ENCODE measurements around the gene UPF1.

The UPF1 gene

DNA sequence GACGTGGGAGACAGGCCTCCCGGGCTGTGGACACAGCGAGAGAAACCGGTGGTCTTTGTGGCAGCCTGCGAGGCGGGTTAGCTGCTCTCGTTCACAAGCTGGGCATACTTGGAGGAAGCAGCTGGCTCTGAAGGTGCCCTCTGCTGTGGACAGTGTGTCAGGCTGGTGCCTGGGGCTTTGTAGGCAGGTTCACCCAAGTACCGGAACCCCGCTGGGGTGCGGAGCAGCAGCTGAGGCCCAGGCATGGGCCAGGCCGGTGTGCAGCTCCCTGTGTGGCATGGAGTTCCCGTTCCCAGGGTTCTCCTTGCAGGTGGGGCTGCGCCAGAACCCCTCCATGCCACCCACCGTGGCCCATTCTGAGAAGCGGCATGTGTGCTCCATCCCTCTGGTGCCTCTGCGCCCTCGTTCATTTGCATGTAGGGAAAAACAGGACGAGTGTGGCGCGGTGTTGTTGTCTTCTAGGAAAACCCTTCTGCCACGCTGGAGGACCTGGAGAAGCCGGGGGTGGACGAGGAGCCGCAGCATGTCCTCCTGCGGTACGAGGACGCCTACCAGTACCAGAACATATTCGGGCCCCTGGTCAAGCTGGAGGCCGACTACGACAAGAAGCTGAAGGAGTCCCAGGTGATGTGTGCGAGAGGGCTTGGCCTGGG is 20.0 kb downstream of the UPF1 start:
- Histone ChIP-seq H3K4me3 (ENCODE audit: low read depth, low read length) (no peak overlapping the region), H3K9me3 (no peaks in the 10 kb centered on the region), H3K4me1 (peaks cover 39% of the 10 kb centered on the region), H3K27me3 (no peaks in the 10 kb centered on the region), H3K36me3 (peaks cover 82% of the 10 kb centered on the region)
- DNase-seq: no peak
- TF ChIP-seq, protein P1, sequence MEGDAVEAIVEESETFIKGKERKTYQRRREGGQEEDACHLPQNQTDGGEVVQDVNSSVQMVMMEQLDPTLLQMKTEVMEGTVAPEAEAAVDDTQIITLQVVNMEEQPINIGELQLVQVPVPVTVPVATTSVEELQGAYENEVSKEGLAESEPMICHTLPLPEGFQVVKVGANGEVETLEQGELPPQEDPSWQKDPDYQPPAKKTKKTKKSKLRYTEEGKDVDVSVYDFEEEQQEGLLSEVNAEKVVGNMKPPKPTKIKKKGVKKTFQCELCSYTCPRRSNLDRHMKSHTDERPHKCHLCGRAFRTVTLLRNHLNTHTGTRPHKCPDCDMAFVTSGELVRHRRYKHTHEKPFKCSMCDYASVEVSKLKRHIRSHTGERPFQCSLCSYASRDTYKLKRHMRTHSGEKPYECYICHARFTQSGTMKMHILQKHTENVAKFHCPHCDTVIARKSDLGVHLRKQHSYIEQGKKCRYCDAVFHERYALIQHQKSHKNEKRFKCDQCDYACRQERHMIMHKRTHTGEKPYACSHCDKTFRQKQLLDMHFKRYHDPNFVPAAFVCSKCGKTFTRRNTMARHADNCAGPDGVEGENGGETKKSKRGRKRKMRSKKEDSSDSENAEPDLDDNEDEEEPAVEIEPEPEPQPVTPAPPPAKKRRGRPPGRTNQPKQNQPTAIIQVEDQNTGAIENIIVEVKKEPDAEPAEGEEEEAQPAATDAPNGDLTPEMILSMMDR (IDR thresholded peaks at IDR 0.05; ENCODE audit: low read depth, low read length): no peak

DNA sequence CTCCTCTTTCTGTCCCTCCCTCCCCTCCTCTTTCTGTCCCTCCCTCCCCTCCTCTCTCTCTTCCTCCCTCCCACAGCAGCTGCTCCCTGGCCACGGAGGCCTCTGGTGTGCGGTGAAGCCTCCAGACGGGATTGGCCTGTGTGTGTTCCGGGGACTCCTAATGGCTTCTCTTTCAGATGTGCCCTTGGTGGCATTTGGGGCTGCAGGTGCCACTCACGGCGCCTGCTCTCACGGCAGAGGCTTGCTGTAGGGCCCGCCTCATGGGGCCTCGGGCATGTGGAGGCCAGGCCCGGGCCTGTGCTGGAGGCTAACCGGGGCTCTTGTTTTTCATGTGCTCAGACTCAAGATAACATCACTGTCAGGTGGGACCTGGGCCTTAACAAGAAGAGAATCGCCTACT is 20.9 kb downstream of the UPF1 start:
- H3K4me1 ChIP-seq: peaks cover 31% of the 10 kb centered on the region
- no peaks in the 10 kb centered on the region for H3K9me3 ChIP-seq
- TF ChIP-seq, protein P1 (IDR thresholded peaks at IDR 0.05; ENCODE audit: low read depth, low read length): no peak
- H3K4me3 ChIP-seq (ENCODE audit: low read depth, low read length): no peak overlapping the region
- H3K27me3 ChIP-seq: no peaks in the 10 kb centered on the region
- H3K36me3 ChIP-seq: peaks cover 89% of the 10 kb centered on the region
- no peak for DNase-seq

DNA sequence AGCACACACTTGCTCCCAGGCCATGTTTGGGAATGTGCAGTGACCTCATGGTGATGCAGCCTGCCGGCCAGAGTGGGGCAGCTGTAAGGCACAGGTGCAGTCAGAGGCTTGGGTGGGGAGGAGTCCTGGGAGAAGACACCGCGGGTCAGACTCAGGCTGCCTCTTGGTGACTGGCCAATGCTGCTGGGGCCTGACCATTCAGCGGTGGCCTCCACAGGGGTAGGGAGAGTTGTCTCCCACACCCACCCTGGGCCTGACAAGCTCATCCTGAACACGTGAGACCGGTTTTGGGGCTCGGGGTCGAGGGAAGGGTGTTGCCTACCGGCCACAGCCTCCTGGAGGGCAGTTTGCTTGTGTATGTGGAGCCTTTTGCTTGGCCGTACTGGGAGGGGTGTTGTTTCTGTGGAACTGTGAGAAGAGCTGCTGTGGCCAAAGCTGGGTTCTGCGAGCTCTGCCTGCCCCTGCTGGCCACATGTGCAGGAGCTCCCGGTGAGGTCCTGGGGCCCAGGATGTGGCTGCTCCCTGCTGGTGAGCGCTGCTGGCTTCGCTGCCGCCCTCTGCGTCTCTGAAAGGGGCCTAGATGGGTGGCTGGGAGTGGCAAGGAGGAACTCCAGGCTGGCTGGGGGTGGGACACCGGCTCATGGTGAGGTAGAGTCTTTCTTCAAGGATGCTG is 22.1 kb downstream of the UPF1 start:
- Histone ChIP-seq H3K27me3 (no peaks in the 10 kb centered on the region), H3K9me3 (no peaks in the 10 kb centered on the region), H3K4me1 (peaks cover 18% of the 10 kb centered on the region), H3K4me3 (ENCODE audit: low read depth, low read length) (no peak overlapping the region), H3K36me3 (peaks cover 93% of the 10 kb centered on the region)
- TF ChIP-seq, protein P1 (IDR thresholded peaks at IDR 0.05; ENCODE audit: low read depth, low read length): 0 out of 2 replicates have a peak, but pooled peaks have one; percentile 8
- DNase-seq: no peak

DNA sequence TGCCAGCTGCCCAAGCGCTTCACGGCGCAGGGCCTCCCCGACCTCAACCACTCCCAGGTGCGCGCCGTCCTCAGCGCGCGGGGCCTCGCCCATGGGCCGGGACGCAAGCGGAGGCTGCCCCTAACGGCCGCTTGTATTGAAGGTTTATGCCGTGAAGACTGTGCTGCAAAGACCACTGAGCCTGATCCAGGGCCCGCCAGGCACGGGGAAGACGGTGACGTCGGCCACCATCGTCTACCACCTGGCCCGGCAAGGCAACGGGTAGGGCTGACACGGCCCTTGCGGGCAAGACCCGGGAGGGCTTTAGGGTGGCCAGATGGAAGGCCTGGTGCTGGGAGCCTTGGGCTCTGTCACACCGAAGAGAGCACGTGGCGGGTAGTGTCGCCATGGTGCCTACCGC is 23.2 kb downstream of the UPF1 start:
- Histone ChIP-seq H3K36me3 (peaks cover 96% of the 10 kb centered on the region), H3K4me3 (ENCODE audit: low read depth, low read length) (no peak overlapping the region), H3K4me1 (peaks cover 7% of the 10 kb centered on the region), H3K9me3 (no peaks in the 10 kb centered on the region), H3K27me3 (no peaks in the 10 kb centered on the region)
- no peak for DNase-seq
- TF ChIP-seq, protein P1 (IDR thresholded peaks at IDR 0.05; ENCODE audit: low read depth, low read length): no peak

DNA sequence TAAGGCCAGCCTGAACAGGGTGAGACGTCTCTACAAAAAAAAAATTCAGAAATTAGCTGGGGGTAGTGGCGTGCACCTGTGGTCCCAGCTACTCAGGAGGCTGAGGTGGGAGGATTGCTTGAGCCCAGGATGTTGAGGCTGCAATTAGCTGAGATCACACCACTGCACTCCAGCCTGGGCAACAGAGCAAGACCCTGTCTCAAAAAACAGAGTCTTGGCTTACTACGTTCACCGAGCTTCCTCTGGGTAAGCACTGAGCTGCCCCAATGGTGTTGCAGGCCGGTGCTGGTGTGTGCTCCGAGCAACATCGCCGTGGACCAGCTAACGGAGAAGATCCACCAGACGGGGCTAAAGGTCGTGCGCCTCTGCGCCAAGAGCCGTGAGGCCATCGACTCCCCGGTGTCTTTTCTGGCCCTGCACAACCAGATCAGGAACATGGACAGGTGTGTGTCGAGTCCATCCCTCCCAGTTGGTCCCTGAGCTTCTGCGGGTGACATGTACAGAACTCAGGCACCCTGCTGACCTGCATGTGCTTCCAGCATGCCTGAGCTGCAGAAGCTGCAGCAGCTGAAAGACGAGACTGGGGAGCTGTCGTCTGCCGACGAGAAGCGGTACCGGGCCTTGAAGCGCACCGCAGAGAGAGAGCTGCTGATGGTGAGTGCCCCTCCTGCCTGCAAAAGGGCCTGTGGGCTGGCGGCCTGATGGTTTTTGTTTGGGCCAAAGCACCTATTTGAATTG is 24.1 kb downstream of the UPF1 start:
- Histone ChIP-seq H3K36me3 (peaks cover 96% of the 10 kb centered on the region), H3K27me3 (no peaks in the 10 kb centered on the region), H3K4me3 (ENCODE audit: low read depth, low read length) (no peak overlapping the region), H3K9me3 (no peaks in the 10 kb centered on the region), H3K4me1 (no peaks in the 10 kb centered on the region)
- TF ChIP-seq, protein P1 (IDR thresholded peaks at IDR 0.05; ENCODE audit: low read depth, low read length): no peak
- no peak for DNase-seq

Measured in BE2C (cell line).